Raji (cell line): Measurements from ENCODE around the gene REST.

Experiments used
- POLR2A ChIP-seq: IDR thresholded peaks from 2 replicates; pipeline ENCODE4 v1.6.1; 2011; ENCODE audit warnings: low read depth, low read length, control low read depth; ENCODE audit not compliant: insufficient read depth

REST gene

GRCh38 chr4:56986952-56987351, 79.3 kb downstream of the REST start:
- no peak for TF ChIP-seq POLR2A

- no peak for TF ChIP-seq POLR2A
Measured at GRCh38 chr4:56990109-56990905, 82.6 kb downstream of the REST start.

DNA sequence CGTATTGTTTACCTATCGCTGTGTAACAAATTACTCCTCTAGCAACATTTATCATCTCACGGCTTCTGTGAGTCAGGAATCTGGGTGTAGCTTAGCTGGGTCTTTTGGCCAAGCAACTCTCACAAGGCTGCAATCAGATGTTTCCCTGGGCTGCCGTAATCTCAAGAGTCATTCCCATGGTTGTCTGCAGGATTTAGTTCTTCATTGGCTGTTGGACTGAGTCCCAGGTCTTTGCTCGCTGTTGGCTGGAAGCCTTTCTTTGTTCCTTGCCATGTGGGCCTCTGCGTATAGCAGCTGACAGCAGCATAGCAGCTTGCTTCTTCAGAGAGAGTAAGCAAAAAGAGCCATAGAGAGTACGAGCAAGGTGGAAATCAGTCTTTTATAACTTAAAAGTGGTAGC, 87.8 kb downstream of the REST start:
- TF ChIP-seq POLR2A, result no peak

GRCh38 chr4:56999751-57000150, 92.1 kb downstream of the REST start:
- TF ChIP-seq POLR2A, result no peak

DNA sequence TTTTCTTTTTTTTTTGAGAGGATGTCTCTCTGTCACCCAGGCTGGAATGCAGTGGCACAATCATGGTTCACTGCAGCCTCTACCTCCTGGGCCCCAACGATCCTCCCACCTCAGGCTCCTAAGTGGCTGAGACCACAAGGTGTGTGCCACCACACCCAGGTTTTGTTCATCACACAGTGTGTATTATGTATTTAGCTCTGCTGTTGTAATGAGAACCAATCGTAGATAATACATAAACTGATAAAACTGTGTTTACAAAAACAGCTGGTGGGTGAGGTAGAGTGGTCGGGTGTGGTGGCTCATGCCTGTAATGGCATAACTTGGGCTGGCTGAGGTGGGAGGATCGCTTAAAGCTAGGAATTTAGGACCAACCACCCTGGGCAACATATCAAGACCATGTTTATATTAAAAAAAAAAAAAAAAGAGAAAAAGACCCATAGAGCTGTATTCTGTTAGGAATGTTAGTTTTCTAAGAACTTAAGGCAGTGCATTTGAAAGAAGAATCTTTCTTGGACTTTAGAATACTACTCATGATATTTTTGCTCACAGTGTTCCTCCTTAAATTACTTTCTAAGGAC, 105.9 kb downstream of the REST start:
- TF ChIP-seq POLR2A, result no peak
